Choroid plexus epithelial cell (primary cell): ENCODE data around the gene GPX5.
A peak's percentile ranks its signal among the peaks of the same experiment; 100 is the strongest.

Experiments used
- DNase-seq: peaks from one replicate; pipeline ENCODE4 v3.0.0-alpha.2; 2010; ENCODE audit warnings: low read depth
- H3K4me3 ChIP-seq: 2 replicates; pipeline ENCODE4 v1.5.1; 2011; ENCODE audit warnings: low read depth, mild to moderate bottlenecking, control low read depth, low read length, moderate library complexity
- CTCF ChIP-seq: conservative IDR thresholded peaks from 2 replicates; pipeline ENCODE4 v1.5.1; 2011; ENCODE audit warnings: low read depth, mild to moderate bottlenecking, control low read depth, inconsistent platforms, low read length, moderate library complexity

GPX5 gene

DNA sequence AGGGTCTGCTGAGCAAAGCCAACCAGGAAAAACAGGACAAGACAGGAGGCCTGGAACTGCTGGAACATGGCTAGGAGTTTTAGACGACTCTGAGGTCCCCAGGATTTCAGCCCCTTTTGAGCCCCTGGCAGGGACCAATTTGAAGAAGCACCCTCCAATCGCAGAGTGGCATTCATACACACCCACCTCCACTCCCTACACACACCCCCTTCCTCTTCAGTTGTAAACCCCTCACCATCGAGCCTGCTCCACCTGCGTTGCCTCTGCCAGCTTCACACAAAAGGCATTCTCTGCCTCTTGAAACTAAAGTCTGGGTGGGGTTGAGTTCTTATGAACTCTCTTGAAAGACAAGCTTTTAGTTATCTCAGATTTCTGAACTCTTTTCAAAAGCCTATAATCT is 10.0 kb upstream of the GPX5 start, which contains the start of gene GPX6:
GPX6 (minus strand) TSS at position 118 of the 400 bp plus-strand sequence; CDS start at position 68, 50 bp downstream.
- no peak for DNase-seq
- no peak for TF ChIP-seq CTCF
- no peak within 1 kb of the TSS for H3K4me3 ChIP-seq

GRCh38 chr6:28517964-28518363 is 7.7 kb upstream of the GPX5 start:
- no peak for DNase-seq
- TF ChIP-seq CTCF = no peak
- no peak overlapping the region for H3K4me3 ChIP-seq

DNA sequence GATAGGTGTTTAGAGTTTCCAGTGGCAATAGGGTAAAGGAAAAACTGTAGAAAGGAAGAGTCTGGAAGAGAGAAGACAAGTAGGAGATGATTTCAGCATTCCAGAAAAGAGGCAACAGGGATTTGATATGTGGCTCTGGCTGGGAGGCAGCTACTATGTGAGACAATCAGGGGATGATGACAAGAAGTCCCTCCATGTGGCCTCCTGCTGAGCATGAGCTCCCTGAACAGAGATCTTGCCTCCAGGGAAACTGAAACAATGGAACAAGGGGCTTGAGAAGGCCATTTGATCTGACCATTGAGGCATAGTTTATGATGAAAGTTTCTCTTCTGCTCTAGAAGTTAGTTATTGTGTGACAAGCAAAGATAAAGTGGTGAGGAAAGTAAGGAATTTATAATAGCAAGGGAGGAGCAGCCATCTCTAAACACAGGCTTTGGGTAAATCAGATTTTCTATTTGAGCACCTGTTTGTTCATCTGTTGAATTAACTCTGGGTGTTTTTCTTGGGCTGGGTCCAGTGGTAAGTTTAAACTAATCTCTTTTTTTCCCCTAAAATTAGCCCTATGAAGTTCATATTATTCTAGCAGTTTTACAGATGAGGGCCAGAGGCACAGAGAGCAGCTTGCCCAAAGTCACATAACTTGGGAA is 3.0 kb upstream of the GPX5 start:
- DNase-seq = no peak
- H3K4me3 ChIP-seq = no peak overlapping the region
- TF ChIP-seq CTCF = no peak

DNA sequence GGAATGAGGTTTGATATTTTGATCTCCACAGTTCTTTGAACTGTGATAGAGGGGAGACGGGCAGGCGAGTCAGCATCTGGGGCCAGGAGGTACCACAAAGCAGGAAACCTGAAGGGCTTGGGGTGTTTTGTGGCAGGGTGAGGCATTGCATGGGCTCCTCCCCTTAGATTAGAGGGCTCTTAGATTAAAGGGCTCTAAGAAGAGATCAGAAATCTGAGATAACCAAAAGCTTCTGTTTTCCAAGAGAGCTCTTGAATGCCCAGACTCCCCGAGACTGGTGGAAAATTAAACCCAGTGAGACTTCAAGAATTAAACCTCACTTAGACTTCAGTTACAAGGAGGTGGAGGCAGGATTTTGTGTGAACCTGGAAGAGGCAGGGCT is 2.4 kb upstream of the GPX5 start:
- H3K4me3 ChIP-seq = no peak overlapping the region
- no peak for DNase-seq
- no peak for TF ChIP-seq CTCF

- no peak for DNase-seq
- no peak for TF ChIP-seq CTCF
- no peak overlapping the region for H3K4me3 ChIP-seq
These were observed 5.1 kb downstream of the GPX5 start for GRCh38 chr6:28530777-28531176.

DNA sequence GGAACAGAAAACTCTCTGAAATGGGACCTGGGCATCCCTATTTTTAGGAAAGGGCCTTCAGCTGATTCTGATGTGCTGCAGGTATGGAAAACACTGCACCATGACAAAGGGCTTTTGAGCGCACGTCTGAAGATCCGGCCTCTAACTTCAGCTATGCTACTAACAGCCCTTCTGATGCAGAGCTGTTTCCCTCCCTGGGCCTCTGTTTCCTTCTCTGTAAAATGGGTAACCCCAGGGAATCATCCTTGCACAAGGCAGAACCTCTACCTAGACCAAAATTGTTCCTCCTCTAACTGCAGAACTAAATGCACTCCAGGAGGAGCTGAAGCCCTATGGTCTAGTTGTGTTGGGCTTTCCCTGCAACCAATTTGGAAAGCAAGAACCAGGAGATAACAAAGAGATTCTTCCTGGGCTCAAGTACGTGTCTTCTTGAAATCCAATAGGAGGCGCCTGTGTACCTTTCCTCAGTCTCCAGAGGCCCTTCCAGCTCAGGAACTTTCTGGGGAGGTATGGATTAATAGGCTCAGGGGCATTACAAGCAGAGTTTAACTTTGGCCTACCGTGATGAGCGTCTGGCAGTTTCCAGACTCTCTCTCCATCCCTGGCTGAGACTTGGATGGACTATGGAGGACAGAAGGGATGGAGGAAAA is 5.9 kb downstream of the GPX5 start:
- DNase-seq = peak; percentile 3
- no peak overlapping the region for H3K4me3 ChIP-seq
- TF ChIP-seq CTCF = peak; percentile 10

DNA sequence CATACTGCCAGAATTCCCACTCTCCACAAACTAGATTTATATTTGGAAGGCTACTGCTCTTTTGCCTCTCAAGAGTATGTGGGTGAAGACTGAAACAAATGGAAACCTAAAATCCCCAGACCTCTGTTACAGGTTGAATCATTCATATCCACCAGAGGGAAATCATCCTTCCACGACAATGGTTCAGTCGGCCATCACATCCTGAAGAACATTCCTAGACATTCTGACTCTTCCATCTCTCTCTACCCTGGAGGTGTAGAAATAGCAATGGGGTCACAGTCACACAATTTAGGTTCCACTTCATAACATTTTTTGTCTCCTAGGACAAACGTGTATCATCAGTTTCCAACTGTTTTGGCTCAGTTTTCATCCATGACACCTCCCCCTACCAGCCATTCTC is 8.6 kb downstream of the GPX5 start:
- DNase-seq = no peak
- H3K4me3 ChIP-seq = no peak overlapping the region
- TF ChIP-seq CTCF = no peak
